ENCODE data around the gene EMSY.

EMSY gene

GRCh38 chr11:76496174-76496573 lies 51.4 kb downstream of the EMSY start:
- H3K27ac ChIP-seq (ENCODE audit: low read depth, low read length), result no peak overlapping the region
- H3K9ac ChIP-seq (ENCODE audit: low read length), result no peak overlapping the region
- H3F3A ChIP-seq (ENCODE audit: insufficient read depth), result no peaks in the 10 kb centered on the region
- no peaks in the 10 kb centered on the region for H4K20me1 ChIP-seq (ENCODE audit: low read depth, low read length)
- no peak overlapping the region for H2AFZ ChIP-seq (ENCODE audit: low read depth, low read length, severe bottlenecking)
- H3K9me2 ChIP-seq (replicated peaks; ENCODE audit: insufficient read depth, low read length), result no peaks in the 10 kb centered on the region
- no peaks in the 10 kb centered on the region for H3K9me3 ChIP-seq (ENCODE audit: insufficient read depth, low read length)
- H3K79me2 ChIP-seq (ENCODE audit: insufficient read depth, low read length), result no peaks in the 10 kb centered on the region
- no peaks in the 10 kb centered on the region for H3K27me3 ChIP-seq (ENCODE audit: low read length)
- TF ChIP-seq, protein P1, sequence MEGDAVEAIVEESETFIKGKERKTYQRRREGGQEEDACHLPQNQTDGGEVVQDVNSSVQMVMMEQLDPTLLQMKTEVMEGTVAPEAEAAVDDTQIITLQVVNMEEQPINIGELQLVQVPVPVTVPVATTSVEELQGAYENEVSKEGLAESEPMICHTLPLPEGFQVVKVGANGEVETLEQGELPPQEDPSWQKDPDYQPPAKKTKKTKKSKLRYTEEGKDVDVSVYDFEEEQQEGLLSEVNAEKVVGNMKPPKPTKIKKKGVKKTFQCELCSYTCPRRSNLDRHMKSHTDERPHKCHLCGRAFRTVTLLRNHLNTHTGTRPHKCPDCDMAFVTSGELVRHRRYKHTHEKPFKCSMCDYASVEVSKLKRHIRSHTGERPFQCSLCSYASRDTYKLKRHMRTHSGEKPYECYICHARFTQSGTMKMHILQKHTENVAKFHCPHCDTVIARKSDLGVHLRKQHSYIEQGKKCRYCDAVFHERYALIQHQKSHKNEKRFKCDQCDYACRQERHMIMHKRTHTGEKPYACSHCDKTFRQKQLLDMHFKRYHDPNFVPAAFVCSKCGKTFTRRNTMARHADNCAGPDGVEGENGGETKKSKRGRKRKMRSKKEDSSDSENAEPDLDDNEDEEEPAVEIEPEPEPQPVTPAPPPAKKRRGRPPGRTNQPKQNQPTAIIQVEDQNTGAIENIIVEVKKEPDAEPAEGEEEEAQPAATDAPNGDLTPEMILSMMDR (IDR thresholded peaks at IDR 0.05; ENCODE audit: insufficient read depth, low read length, poor library complexity, severe bottlenecking), result no peak
- no peak for TF ChIP-seq EZH2phosphoT487 (conservative IDR thresholded peaks at IDR 0.05; ENCODE audit: low read length)
- no peak overlapping the region for H3K4me2 ChIP-seq (ENCODE audit: low read depth, low read length, poor library complexity, severe bottlenecking)
- H3K36me3 ChIP-seq (ENCODE audit: low read length), result peaks cover 42% of the 10 kb centered on the region
- no peak overlapping the region for H3K4me3 ChIP-seq (ENCODE audit: insufficient read depth, low read length, poor library complexity, severe bottlenecking)

DNA sequence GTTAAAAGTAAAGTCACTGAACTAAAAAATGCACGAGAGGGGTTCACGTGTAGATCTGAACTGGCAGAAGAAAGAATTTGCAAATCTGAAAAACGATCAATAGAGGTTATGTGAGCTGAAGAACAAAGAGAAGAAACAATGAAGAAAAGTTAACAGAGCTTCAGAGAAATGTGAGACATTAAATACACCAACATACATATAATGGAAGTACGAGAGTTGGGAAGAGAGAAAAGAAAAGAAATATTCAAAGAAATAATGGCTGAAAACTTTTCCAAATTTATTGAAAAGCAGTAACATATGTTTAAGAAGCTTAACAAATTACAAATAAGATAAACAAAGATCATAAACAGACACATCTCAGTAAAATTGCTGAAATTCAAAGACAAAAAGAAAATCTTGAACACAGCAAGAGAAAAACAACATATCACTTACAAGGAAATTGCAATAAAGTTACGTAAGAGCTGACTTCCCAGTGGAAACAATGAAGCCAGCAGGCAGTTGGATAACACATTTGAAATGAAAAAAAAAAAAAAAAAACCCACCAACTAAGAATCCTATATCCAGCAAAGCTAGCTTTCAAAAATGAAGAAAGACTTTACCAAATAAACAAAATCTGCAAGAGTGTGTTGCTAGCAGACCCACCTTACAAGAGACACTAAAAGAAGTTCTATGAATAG lies 56.8 kb downstream of the EMSY start:
- peaks cover 45% of the 10 kb centered on the region for H3K36me3 ChIP-seq (ENCODE audit: low read length)
- no peak overlapping the region for H2AFZ ChIP-seq (ENCODE audit: low read depth, low read length, severe bottlenecking)
- H3K27me3 ChIP-seq (ENCODE audit: low read length), result no peaks in the 10 kb centered on the region
- H3K9ac ChIP-seq (ENCODE audit: low read length), result no peak overlapping the region
- TF ChIP-seq, protein P1 (IDR thresholded peaks at IDR 0.05; ENCODE audit: insufficient read depth, low read length, poor library complexity, severe bottlenecking), result no peak
- TF ChIP-seq EZH2phosphoT487 (conservative IDR thresholded peaks at IDR 0.05; ENCODE audit: low read length), result no peak
- H3K4me3 ChIP-seq (ENCODE audit: insufficient read depth, low read length, poor library complexity, severe bottlenecking), result no peak overlapping the region
- no peaks in the 10 kb centered on the region for H4K20me1 ChIP-seq (ENCODE audit: low read depth, low read length)
- H3K79me2 ChIP-seq (ENCODE audit: insufficient read depth, low read length), result no peaks in the 10 kb centered on the region
- H3K9me2 ChIP-seq (replicated peaks; ENCODE audit: insufficient read depth, low read length), result no peaks in the 10 kb centered on the region
- no peak overlapping the region for H3K27ac ChIP-seq (ENCODE audit: low read depth, low read length)
- no peak overlapping the region for H3K4me2 ChIP-seq (ENCODE audit: low read depth, low read length, poor library complexity, severe bottlenecking)
- no peaks in the 10 kb centered on the region for H3K9me3 ChIP-seq (ENCODE audit: insufficient read depth, low read length)
- H3F3A ChIP-seq (ENCODE audit: insufficient read depth), result no peaks in the 10 kb centered on the region; the same call in 1 of the 2 replicates

DNA sequence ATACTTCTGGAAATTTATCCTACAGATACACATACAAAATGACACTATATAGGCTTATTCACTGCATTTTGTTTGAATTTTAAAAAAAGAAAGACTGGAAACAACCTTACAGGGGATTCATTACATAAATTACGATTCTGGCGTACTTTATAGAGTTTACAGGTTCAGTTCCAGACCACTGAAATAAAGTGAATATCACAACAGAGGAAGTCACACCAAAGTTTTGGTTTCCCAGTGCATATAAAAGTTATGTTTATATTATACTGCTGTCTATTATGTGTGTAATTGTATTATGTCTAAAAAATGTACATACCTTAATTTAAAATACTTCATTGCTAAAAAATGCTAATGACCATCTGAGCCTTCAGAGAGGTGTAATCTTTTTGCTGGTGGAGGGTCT lies 62.0 kb downstream of the EMSY start:
- Histone ChIP-seq H4K20me1 (ENCODE audit: low read depth, low read length) (no peaks in the 10 kb centered on the region), H3K27me3 (ENCODE audit: low read length) (no peaks in the 10 kb centered on the region), H3K4me3 (ENCODE audit: insufficient read depth, low read length, poor library complexity, severe bottlenecking) (no peak overlapping the region), H3K9ac (ENCODE audit: low read length) (no peak overlapping the region), H3K36me3 (ENCODE audit: low read length) (peaks cover 3% of the 10 kb centered on the region; the same call in 1 of the 2 replicates), H3K9me3 (ENCODE audit: insufficient read depth, low read length) (no peaks in the 10 kb centered on the region), H2AFZ (ENCODE audit: low read depth, low read length, severe bottlenecking) (no peak overlapping the region), H3K4me2 (ENCODE audit: low read depth, low read length, poor library complexity, severe bottlenecking) (no peak overlapping the region), H3F3A (ENCODE audit: insufficient read depth) (peaks cover 2% of the 10 kb centered on the region; the same call in 1 of the 2 replicates), H3K27ac (ENCODE audit: low read depth, low read length) (no peak overlapping the region), H3K9me2 (replicated peaks; ENCODE audit: insufficient read depth, low read length) (no peaks in the 10 kb centered on the region), H3K79me2 (ENCODE audit: insufficient read depth, low read length) (no peaks in the 10 kb centered on the region)
- TF ChIP-seq, protein P1 (IDR thresholded peaks at IDR 0.05; ENCODE audit: insufficient read depth, low read length, poor library complexity, severe bottlenecking), result no peak
- no peak for TF ChIP-seq EZH2phosphoT487 (conservative IDR thresholded peaks at IDR 0.05; ENCODE audit: low read length)

Measured in SU-DHL-6 (cell line).